GM12878 (cell line): Measurements from ENCODE around the gene ARL5C. TPM values are rescaled to one million over a fixed set of nuclear protein-coding genes. Genes with fewer than 3 reads are reported as not detected.

Source experiments
- BMI1 ChIP-seq: fragments of 450-650 bp; IDR thresholded peaks from 2 replicates; pipeline ENCODE4 v1.6.1; 2016; ENCODE audit warnings: mild to moderate bottlenecking, moderate library complexity, borderline replicate concordance
- E4F1 ChIP-seq: fragments of 450-650 bp; IDR thresholded peaks from 2 replicates; pipeline ENCODE4 v1.6.1; 2018; ENCODE audit warnings: borderline replicate concordance, mild to moderate bottlenecking; ENCODE audit not compliant: partially characterized antibody
- EGR1 ChIP-seq, 2 experiments: IDR thresholded peaks; 1 replicate in 1 of 2; 2 replicates in 1 of 2; pipeline ENCODE4 v1.6.1; 2011 to 2012; ENCODE audit warnings: low read depth in 2 of 2, low read length in 2 of 2, borderline replicate concordance in 1 of 2, mild to moderate bottlenecking in 1 of 2, moderate library complexity in 1 of 2
- ELK1 ChIP-seq: IDR thresholded peaks from 2 replicates; pipeline ENCODE4 v1.6.1; 2012; ENCODE audit warnings: low read depth, low read length, improper control_type of control experiment
- MLLT1 ChIP-seq: fragments of 450-650 bp; IDR thresholded peaks from 2 replicates; pipeline ENCODE4 v1.6.1; 2016; ENCODE audit warnings: mild to moderate bottlenecking
- MTA3 ChIP-seq: IDR thresholded peaks from 2 replicates; pipeline ENCODE4 v1.6.1; 2012; ENCODE audit warnings: low read length, inconsistent platforms, borderline replicate concordance
- NBN ChIP-seq: fragments of 450-650 bp; IDR thresholded peaks from 2 replicates; pipeline ENCODE4 v1.6.1; 2016
- NRF1 ChIP-seq: conservative IDR thresholded peaks from 2 replicates; pipeline ENCODE4 v1.6.1; 2011; ENCODE audit warnings: mild to moderate bottlenecking, low read depth, low read length, improper control_type of control experiment
- POLR2AphosphoS2 ChIP-seq: IDR thresholded peaks from 2 replicates; pipeline ENCODE4 v1.6.1; 2011; ENCODE audit warnings: low read depth, mild to moderate bottlenecking, low read length, improper control_type of control experiment, moderate library complexity
- RUNX3 ChIP-seq: IDR thresholded peaks from 2 replicates; pipeline ENCODE4 v1.6.1; 2012; ENCODE audit warnings: low read length, inconsistent platforms
- SPI1 ChIP-seq: IDR thresholded peaks from 2 replicates; pipeline ENCODE4 v1.6.1; 2011; ENCODE audit warnings: low read depth, mild to moderate bottlenecking, low read length, moderate library complexity, borderline replicate concordance; ENCODE audit not compliant: insufficient read depth
- polyA plus RNA-seq, 11 experiments: library from polyadenylated mRNA; depleted of rRNA in 4 of 11; unstranded in 6 of 11; stranded (reverse) in 5 of 11; fragments of >200 nt; fragmentation: Nextera tagmentation in 4 of 11; fragmentation: Illumina TruSeq in 1 of 11; extraction: Ambion mirVana in 4 of 11; extraction: Trizol in 1 of 11; gene quantifications; 1 replicate in 1 of 11; 2 replicates in 10 of 11; pipeline versions ENCODE4 v1.2.1 to v1.2.3, GENCODE V29; 2011 to 2016; ENCODE audit warnings: inconsistent platforms in 2 of 11, missing spikeins in 2 of 11, low read depth in 1 of 11
- total RNA-seq, 4 experiments: library from RNA; depleted of rRNA in 3 of 4; stranded (reverse); fragments of >200 nt in 3 of 4; fragmentation: Illumina TruSeq in 1 of 4; extraction: Trizol in 1 of 4; gene quantifications; 2 replicates each; pipeline versions ENCODE4 v1.2.1 to v1.2.3, GENCODE V29; 2013 to 2021
- TF ChIP-seq, protein P1 (sequence below): IDR thresholded peaks from 2 replicates; pipeline ENCODE4 v1.6.1; 2011; ENCODE audit warnings: borderline replicate concordance, low read depth, mild to moderate bottlenecking, moderate library complexity, mixed read lengths, low read length; ENCODE audit not compliant: insufficient read depth; ENCODE audit errors: extremely low read length
- TF ChIP-seq, protein P2 (sequence below): IDR thresholded peaks from 2 replicates; pipeline ENCODE4 v1.6.1; 2011; ENCODE audit warnings: mild to moderate bottlenecking, low read depth, low read length, moderate library complexity; ENCODE audit not compliant: insufficient replicate concordance
- TF ChIP-seq, protein P3 (sequence below): fragments of 450-650 bp; IDR thresholded peaks from 2 replicates; pipeline ENCODE4 v1.6.1; 2017; ENCODE audit warnings: borderline replicate concordance
- TF ChIP-seq, protein P4 (sequence below): IDR thresholded peaks from 2 replicates; pipeline ENCODE4 v1.6.1; 2011; ENCODE audit warnings: low read depth, low read length, improper control_type of control experiment, borderline replicate concordance

ARL5C gene
- total and polyA plus RNA-seq, 10 of the 15 experiments (the other 5 are each of a cell fraction or from before 2014, with no cell fraction given), result not detected

GRCh38 chr17:39199820-39200069 lies 33.8 kb upstream of the ARL5C start (continued):
- no peak for TF ChIP-seq NBN
- TF ChIP-seq, protein P1, sequence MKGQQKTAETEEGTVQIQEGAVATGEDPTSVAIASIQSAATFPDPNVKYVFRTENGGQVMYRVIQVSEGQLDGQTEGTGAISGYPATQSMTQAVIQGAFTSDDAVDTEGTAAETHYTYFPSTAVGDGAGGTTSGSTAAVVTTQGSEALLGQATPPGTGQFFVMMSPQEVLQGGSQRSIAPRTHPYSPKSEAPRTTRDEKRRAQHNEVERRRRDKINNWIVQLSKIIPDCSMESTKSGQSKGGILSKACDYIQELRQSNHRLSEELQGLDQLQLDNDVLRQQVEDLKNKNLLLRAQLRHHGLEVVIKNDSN, result peak; percentile 84
- no peak for TF ChIP-seq BMI1
- peak; percentile 66; the same call in 1 of the 2 replicates for TF ChIP-seq MLLT1
- 0 out of 2 replicates have a peak, but pooled peaks have one; percentile 13 for TF ChIP-seq SPI1
- TF ChIP-seq, protein P2, sequence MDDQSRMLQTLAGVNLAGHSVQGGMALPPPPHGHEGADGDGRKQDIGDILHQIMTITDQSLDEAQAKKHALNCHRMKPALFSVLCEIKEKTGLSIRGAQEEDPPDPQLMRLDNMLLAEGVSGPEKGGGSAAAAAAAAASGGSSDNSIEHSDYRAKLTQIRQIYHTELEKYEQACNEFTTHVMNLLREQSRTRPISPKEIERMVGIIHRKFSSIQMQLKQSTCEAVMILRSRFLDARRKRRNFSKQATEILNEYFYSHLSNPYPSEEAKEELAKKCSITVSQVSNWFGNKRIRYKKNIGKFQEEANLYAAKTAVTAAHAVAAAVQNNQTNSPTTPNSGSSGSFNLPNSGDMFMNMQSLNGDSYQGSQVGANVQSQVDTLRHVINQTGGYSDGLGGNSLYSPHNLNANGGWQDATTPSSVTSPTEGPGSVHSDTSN, result peak; percentile 8
- TF ChIP-seq RUNX3, result peak; percentile 61; the same call in 1 of the 2 replicates
- TF ChIP-seq, protein P3, sequence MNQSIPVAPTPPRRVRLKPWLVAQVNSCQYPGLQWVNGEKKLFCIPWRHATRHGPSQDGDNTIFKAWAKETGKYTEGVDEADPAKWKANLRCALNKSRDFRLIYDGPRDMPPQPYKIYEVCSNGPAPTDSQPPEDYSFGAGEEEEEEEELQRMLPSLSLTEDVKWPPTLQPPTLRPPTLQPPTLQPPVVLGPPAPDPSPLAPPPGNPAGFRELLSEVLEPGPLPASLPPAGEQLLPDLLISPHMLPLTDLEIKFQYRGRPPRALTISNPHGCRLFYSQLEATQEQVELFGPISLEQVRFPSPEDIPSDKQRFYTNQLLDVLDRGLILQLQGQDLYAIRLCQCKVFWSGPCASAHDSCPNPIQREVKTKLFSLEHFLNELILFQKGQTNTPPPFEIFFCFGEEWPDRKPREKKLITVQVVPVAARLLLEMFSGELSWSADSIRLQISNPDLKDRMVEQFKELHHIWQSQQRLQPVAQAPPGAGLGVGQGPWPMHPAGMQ, result no peak
- peak; percentile 95 for TF ChIP-seq NRF1
- TF ChIP-seq, protein P4, sequence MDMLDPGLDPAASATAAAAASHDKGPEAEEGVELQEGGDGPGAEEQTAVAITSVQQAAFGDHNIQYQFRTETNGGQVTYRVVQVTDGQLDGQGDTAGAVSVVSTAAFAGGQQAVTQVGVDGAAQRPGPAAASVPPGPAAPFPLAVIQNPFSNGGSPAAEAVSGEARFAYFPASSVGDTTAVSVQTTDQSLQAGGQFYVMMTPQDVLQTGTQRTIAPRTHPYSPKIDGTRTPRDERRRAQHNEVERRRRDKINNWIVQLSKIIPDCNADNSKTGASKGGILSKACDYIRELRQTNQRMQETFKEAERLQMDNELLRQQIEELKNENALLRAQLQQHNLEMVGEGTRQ, result peak; percentile 85
- TF ChIP-seq ELK1, result peak; percentile 85
- 0 out of 2 replicates have a peak, but pooled peaks have one; percentile 31 for TF ChIP-seq POLR2AphosphoS2
- peak; percentile 78 for TF ChIP-seq E4F1
- TF ChIP-seq EGR1 (IDR thresholded peaks at IDR 0.05; ENCODE audit: borderline replicate concordance in 1 of 2, low read depth in 2 of 2, low read length in 2 of 2), result peak in 1 of 2 experiments; percentile 84; a peak in 2 of 3 replicates
- 0 out of 2 replicates have a peak, but pooled peaks have one; percentile 41 for TF ChIP-seq MTA3
- TF ChIP-seq, all 136 proteins: peak for 15
